Vagina (tissue), 2 donors: ENCODE results near the gene SHROOM4. TPM values are rescaled to one million over a fixed set of nuclear protein-coding genes. Genes with fewer than 3 reads are reported as not detected.

Experiments used
- DNase-seq, 2 donors: peaks; one replicate each; pipeline ENCODE4 v3.0.0-alpha.2; 2017; ENCODE audit errors: extremely low spot score in 2 of 2
- H3K27ac ChIP-seq: fragments of 200-600 bp; sonication (generic); one replicate; pipeline ENCODE4 v1.5.1; 2019
- H3K27me3 ChIP-seq: fragments of 200-600 bp; sonication (generic); one replicate; pipeline ENCODE4 v1.5.1; 2019
- H3K36me3 ChIP-seq, 2 donors: fragments of 200-600 bp; sonication (generic); one replicate each; pipeline ENCODE4 v1.5.1; 2017 to 2019
- H3K4me1 ChIP-seq: fragments of 200-600 bp; sonication (generic); one replicate; pipeline ENCODE4 v1.5.1; 2019
- H3K4me3 ChIP-seq, 2 donors: fragments of 200-600 bp; sonication (generic); 1 replicate in 1 of 2; 2 replicates in 1 of 2; pipeline ENCODE4 v1.5.1; 2016 to 2019
- H3K9me3 ChIP-seq: fragments of 200-600 bp; sonication (generic); one replicate; pipeline ENCODE4 v1.5.1; 2019
- CTCF ChIP-seq, 3 experiments: fragments of 450-650 bp in 2 of 3; fragments of 200-600 bp in 1 of 3; sonication (generic) in 1 of 3; IDR thresholded peaks; one replicate each; pipeline ENCODE4 v1.5.1; 2017 to 2019; ENCODE audit warnings: antibody characterized with exemption in 3 of 3, mild to moderate bottlenecking in 2 of 3, moderate library complexity in 2 of 3
- POLR2A ChIP-seq, 2 donors: fragments of 450-650 bp; IDR thresholded peaks; one replicate each; pipeline ENCODE4 v1.6.1; 2017; ENCODE audit warnings: antibody characterized with exemption in 2 of 2, mild to moderate bottlenecking in 2 of 2, moderate library complexity in 2 of 2
- POLR2AphosphoS5 ChIP-seq, 2 donors: sonication (generic); formaldehyde crosslinking; IDR thresholded peaks; one replicate each; pipeline ENCODE4 v1.9.0; 2017; ENCODE audit warnings: antibody characterized with exemption in 2 of 2, mild to moderate bottlenecking in 2 of 2, low read depth in 1 of 2; ENCODE audit not compliant: insufficient read depth in 1 of 2
- intact Hi-C: fragments of 100-400 bp; cut with DNase I; formaldehyde crosslinking; loops from one replicate; pipeline ENCODE4 v1.15.1; 2023
- total RNA-seq: library from RNA; depleted of rRNA; stranded (reverse); fragments of >200 nt; gene quantifications from one replicate; pipeline ENCODE4 v1.2.3, GENCODE V29; 2016

Gene SHROOM4
- total RNA-seq, 1 donor from 2014 or later, result 10.1 TPM

GRCh38 chrX:50770702-50771101 is 43.3 kb downstream of the SHROOM4 start:
- no peak overlapping the region for H3K27ac ChIP-seq
- intact Hi-C loops, result no loop called here
- DNase-seq, result no peak
- H3K36me3 ChIP-seq, result no peaks in the 10 kb centered on the region
- no peaks in the 10 kb centered on the region for H3K27me3 ChIP-seq
- peaks cover 6% of the 10 kb centered on the region for H3K4me1 ChIP-seq
- H3K9me3 ChIP-seq, result no peaks in the 10 kb centered on the region
- TF ChIP-seq CTCF (IDR thresholded peaks at IDR 0.05) (no peak), POLR2A (IDR thresholded peaks at IDR 0.05) (no peak), POLR2AphosphoS5 (IDR thresholded peaks at IDR 0.05; ENCODE audit: insufficient read depth in 1 of 2, low read depth in 1 of 2) (no peak)
- H3K4me3 ChIP-seq, result no peak overlapping the region

GRCh38 chrX:50769389-50770063 is 44.5 kb downstream of the SHROOM4 start:
- no peak overlapping the region for H3K27ac ChIP-seq
- intact Hi-C loops, result no loop called here

GRCh38 chrX:50768801-50769200 is 45.2 kb downstream of the SHROOM4 start:
- Histone ChIP-seq H3K27ac (no peak overlapping the region), H3K4me3 (no peak overlapping the region), H3K36me3 (no peaks in the 10 kb centered on the region), H3K27me3 (no peaks in the 10 kb centered on the region), H3K9me3 (no peaks in the 10 kb centered on the region), H3K4me1 (peaks cover 6% of the 10 kb centered on the region)
- TF ChIP-seq CTCF (IDR thresholded peaks at IDR 0.05) (no peak), POLR2AphosphoS5 (IDR thresholded peaks at IDR 0.05; ENCODE audit: insufficient read depth in 1 of 2, low read depth in 1 of 2) (no peak), POLR2A (IDR thresholded peaks at IDR 0.05) (no peak)
- DNase-seq, result no peak
- intact Hi-C loops, result no loop called here

More at GRCh38 chrX:50769389-50770063, 44.5 kb downstream of the SHROOM4 start:
- H3K9me3 ChIP-seq, result no peaks in the 10 kb centered on the region
- DNase-seq, result no peak
- no peak overlapping the region for H3K4me3 ChIP-seq
- no peaks in the 10 kb centered on the region for H3K27me3 ChIP-seq
- no peaks in the 10 kb centered on the region for H3K36me3 ChIP-seq
- H3K4me1 ChIP-seq, result peaks cover 6% of the 10 kb centered on the region
- no peak for TF ChIP-seq POLR2A (IDR thresholded peaks at IDR 0.05)
- TF ChIP-seq CTCF (IDR thresholded peaks at IDR 0.05), result no peak
- no peak for TF ChIP-seq POLR2AphosphoS5 (IDR thresholded peaks at IDR 0.05; ENCODE audit: insufficient read depth in 1 of 2, low read depth in 1 of 2)

- Histone ChIP-seq H3K4me1 (peaks cover 6% of the 10 kb centered on the region), H3K9me3 (no peaks in the 10 kb centered on the region), H3K27me3 (no peaks in the 10 kb centered on the region), H3K4me3 (no peak overlapping the region), H3K27ac (no peak overlapping the region), H3K36me3 (no peaks in the 10 kb centered on the region)
- TF ChIP-seq POLR2A (IDR thresholded peaks at IDR 0.05), result no peak
- TF ChIP-seq CTCF (IDR thresholded peaks at IDR 0.05), result no peak
- TF ChIP-seq POLR2AphosphoS5 (IDR thresholded peaks at IDR 0.05; ENCODE audit: insufficient read depth in 1 of 2, low read depth in 1 of 2), result no peak
- no peak for DNase-seq
- intact Hi-C loops, result no loop called here
Observed at GRCh38 chrX:50765986-50766385, 48.0 kb downstream of the SHROOM4 start.

GRCh38 chrX:50762578-50762977 is 51.4 kb downstream of the SHROOM4 start:
- H3K36me3 ChIP-seq, result no peaks in the 10 kb centered on the region
- intact Hi-C loops, result no loop called here

More at GRCh38 chrX:50762578-50762977, 51.4 kb downstream of the SHROOM4 start:
- no peak for DNase-seq
- H3K27me3 ChIP-seq, result no peaks in the 10 kb centered on the region
- H3K9me3 ChIP-seq, result no peaks in the 10 kb centered on the region
- H3K4me1 ChIP-seq, result no peaks in the 10 kb centered on the region
- no peak overlapping the region for H3K4me3 ChIP-seq
- no peak overlapping the region for H3K27ac ChIP-seq
- TF ChIP-seq POLR2AphosphoS5 (IDR thresholded peaks at IDR 0.05; ENCODE audit: insufficient read depth in 1 of 2, low read depth in 1 of 2) (no peak), CTCF (IDR thresholded peaks at IDR 0.05) (no peak), POLR2A (IDR thresholded peaks at IDR 0.05) (no peak)
